Nephron (organoid): ENCODE data around the gene SZRD1.

ENCODE experiments used
- H3K27ac Mint-ChIP-seq, 3 experiments: 2 replicates each; pipeline ENCODE4 v1.8.0; 2020; ENCODE audit warnings: mixed read lengths in 3 of 3, mild to moderate bottlenecking in 2 of 3, moderate library complexity in 1 of 3
- H3K27me3 Mint-ChIP-seq: 2 replicates; pipeline ENCODE4 v1.8.0; 2021; ENCODE audit warnings: low read depth, mild to moderate bottlenecking, moderate library complexity, mixed read lengths
- H3K36me3 Mint-ChIP-seq: 2 replicates; pipeline ENCODE4 v1.8.0; 2020; ENCODE audit warnings: low read depth, mixed read lengths
- H3K4me1 Mint-ChIP-seq: 2 replicates; pipeline ENCODE4 v1.8.0; 2020; ENCODE audit warnings: mixed read lengths
- H3K4me3 Mint-ChIP-seq, 3 experiments: 2 replicates each; pipeline ENCODE4 v1.8.0; 2020; ENCODE audit warnings: mild to moderate bottlenecking in 3 of 3, mixed read lengths in 3 of 3, moderate library complexity in 2 of 3
- H3K9me3 Mint-ChIP-seq: 2 replicates; pipeline ENCODE4 v1.8.0; 2020; ENCODE audit warnings: mixed read lengths
- TF ChIP-seq, protein P1 (sequence below), 3 experiments: fragments of 200-600 bp; sonication (generic); IDR thresholded peaks; one replicate each; pipeline ENCODE4 v1.5.0; 2021; ENCODE audit warnings: antibody characterized with exemption in 3 of 3; ENCODE audit not compliant: unreplicated experiment in 3 of 3

Gene SZRD1

GRCh38 chr1:16410803-16411202, 43.8 kb downstream of the SZRD1 start:
- TF ChIP-seq, protein P1, sequence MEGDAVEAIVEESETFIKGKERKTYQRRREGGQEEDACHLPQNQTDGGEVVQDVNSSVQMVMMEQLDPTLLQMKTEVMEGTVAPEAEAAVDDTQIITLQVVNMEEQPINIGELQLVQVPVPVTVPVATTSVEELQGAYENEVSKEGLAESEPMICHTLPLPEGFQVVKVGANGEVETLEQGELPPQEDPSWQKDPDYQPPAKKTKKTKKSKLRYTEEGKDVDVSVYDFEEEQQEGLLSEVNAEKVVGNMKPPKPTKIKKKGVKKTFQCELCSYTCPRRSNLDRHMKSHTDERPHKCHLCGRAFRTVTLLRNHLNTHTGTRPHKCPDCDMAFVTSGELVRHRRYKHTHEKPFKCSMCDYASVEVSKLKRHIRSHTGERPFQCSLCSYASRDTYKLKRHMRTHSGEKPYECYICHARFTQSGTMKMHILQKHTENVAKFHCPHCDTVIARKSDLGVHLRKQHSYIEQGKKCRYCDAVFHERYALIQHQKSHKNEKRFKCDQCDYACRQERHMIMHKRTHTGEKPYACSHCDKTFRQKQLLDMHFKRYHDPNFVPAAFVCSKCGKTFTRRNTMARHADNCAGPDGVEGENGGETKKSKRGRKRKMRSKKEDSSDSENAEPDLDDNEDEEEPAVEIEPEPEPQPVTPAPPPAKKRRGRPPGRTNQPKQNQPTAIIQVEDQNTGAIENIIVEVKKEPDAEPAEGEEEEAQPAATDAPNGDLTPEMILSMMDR (IDR thresholded peaks at IDR 0.05; ENCODE audit: unreplicated experiment in 3 of 3) = no peak
- peaks cover 14% of the 10 kb centered on the region for H3K27me3 Mint-ChIP-seq
- no peaks in the 10 kb centered on the region for H3K36me3 Mint-ChIP-seq
- H3K4me1 Mint-ChIP-seq = no peaks in the 10 kb centered on the region
- no peak overlapping the region for H3K4me3 Mint-ChIP-seq
- no peak overlapping the region for H3K27ac Mint-ChIP-seq
- no peaks in the 10 kb centered on the region for H3K9me3 Mint-ChIP-seq

- no peaks in the 10 kb centered on the region for H3K4me1 Mint-ChIP-seq
- H3K27ac Mint-ChIP-seq = no peak overlapping the region
Observed at GRCh38 chr1:16413191-16413590, 46.1 kb downstream of the SZRD1 start.

DNA sequence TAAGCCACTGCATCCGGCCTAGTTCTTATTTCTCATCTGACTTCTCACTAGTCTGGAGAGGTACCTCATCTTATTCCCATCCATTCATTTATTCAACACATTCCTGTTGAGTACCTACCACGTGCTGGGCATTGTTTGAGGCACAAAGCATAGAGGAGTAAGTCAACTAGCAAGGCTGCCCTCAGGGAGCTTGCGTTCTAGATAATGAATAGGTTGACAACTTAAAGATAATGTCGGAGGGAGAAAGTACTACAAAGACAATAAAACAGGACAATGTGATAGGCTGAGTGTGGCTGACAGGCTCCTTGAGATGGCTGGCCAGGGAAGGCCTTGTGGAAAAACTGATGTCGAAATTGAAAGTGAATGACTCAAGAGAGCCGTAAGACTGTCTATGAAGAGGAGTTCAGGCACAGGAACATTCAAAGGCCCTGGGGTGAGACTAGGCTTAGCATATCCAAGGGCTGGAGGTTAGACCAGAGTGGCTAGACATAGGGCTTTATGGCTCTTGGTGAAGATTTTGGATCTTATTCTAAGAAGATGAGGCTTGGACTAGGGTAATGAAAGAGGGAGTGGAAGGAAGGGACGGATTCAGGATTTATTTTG, 51.9 kb downstream of the SZRD1 start:
- H3K4me3 Mint-ChIP-seq = no peak overlapping the region
- H3K27ac Mint-ChIP-seq = no peak overlapping the region
- TF ChIP-seq, protein P1 (IDR thresholded peaks at IDR 0.05; ENCODE audit: unreplicated experiment in 3 of 3) = no peak
- H3K27me3 Mint-ChIP-seq = peaks cover 9% of the 10 kb centered on the region
- no peaks in the 10 kb centered on the region for H3K4me1 Mint-ChIP-seq
- H3K9me3 Mint-ChIP-seq = no peaks in the 10 kb centered on the region
- H3K36me3 Mint-ChIP-seq = no peaks in the 10 kb centered on the region

More at GRCh38 chr1:16413191-16413590, 46.1 kb downstream of the SZRD1 start:
- Mint-ChIP-seq H3K27me3 (peaks cover 11% of the 10 kb centered on the region), H3K9me3 (no peaks in the 10 kb centered on the region), H3K36me3 (no peaks in the 10 kb centered on the region), H3K4me3 (no peak overlapping the region)
- TF ChIP-seq, protein P1 (IDR thresholded peaks at IDR 0.05; ENCODE audit: unreplicated experiment in 3 of 3) = no peak

DNA sequence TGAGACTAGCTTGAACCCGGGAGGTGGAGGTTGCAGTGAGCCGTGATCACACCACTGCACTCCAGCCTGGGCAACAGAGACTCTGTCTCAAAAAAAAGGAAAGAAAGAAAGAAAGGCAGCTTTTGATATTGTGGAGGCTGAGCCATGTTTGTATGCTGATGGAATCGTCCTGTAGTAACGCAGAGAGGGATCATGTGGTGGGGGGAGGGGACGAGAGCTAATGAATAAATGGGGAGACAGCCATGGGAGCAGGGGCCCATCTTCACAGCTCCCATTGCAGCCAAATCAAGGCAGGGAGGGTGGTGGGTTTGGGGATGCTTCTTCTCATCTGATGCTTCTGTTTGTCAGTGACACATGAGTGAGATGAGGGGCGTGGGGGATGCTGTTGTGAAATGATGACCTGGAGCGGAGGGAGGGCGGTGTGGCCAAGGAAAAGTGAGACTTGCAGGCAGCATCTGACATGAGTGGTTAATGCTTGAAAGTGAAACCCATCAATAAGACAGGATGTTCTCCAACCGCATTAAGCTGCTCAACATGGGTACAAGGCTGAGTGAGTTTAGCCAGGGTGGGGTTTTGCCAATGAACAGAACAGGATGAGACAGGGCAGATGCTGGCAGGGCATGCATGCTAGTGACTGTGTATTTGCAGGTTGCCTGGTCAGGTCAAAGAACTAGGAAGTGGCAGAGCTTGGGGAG, 53.5 kb downstream of the SZRD1 start:
- Mint-ChIP-seq H3K27me3 (peaks cover 9% of the 10 kb centered on the region), H3K4me1 (no peaks in the 10 kb centered on the region), H3K27ac (no peak overlapping the region)

GRCh38 chr1:16421201-16421600, 54.2 kb downstream of the SZRD1 start:
- Mint-ChIP-seq H3K4me1 (no peaks in the 10 kb centered on the region), H3K27me3 (peaks cover 9% of the 10 kb centered on the region), H3K4me3 (no peak overlapping the region), H3K27ac (no peak overlapping the region), H3K36me3 (no peaks in the 10 kb centered on the region), H3K9me3 (no peaks in the 10 kb centered on the region)
- TF ChIP-seq, protein P1 (IDR thresholded peaks at IDR 0.05; ENCODE audit: unreplicated experiment in 3 of 3) = no peak

More for the DNA sequence above, 53.5 kb downstream of the SZRD1 start:
- Mint-ChIP-seq H3K9me3 (no peaks in the 10 kb centered on the region), H3K36me3 (no peaks in the 10 kb centered on the region), H3K4me3 (no peak overlapping the region)
- TF ChIP-seq, protein P1 (IDR thresholded peaks at IDR 0.05; ENCODE audit: unreplicated experiment in 3 of 3) = no peak

- H3K36me3 Mint-ChIP-seq = no peaks in the 10 kb centered on the region
- no peaks in the 10 kb centered on the region for H3K4me1 Mint-ChIP-seq
- H3K9me3 Mint-ChIP-seq = no peaks in the 10 kb centered on the region
- TF ChIP-seq, protein P1 (IDR thresholded peaks at IDR 0.05; ENCODE audit: unreplicated experiment in 3 of 3) = no peak
- H3K27me3 Mint-ChIP-seq = peaks cover 9% of the 10 kb centered on the region
- no peak overlapping the region for H3K27ac Mint-ChIP-seq
- H3K4me3 Mint-ChIP-seq = no peak overlapping the region
Observed at GRCh38 chr1:16422041-16422440, 55.0 kb downstream of the SZRD1 start.
